DOHH2 (cell line): Measurements from ENCODE around the gene ALK.

ENCODE experiments used
- H3F3A ChIP-seq: fragments of 200-600 bp; sonication (generic), shearing (Covaris generic); 2 replicates; pipeline ENCODE4 v1.6.0; 2016; ENCODE audit warnings: antibody characterized with exemption, mild to moderate bottlenecking; ENCODE audit not compliant: control insufficient read depth, insufficient read depth
- H3K27ac ChIP-seq: fragments of 200-600 bp; sonication (generic); 2 replicates; pipeline ENCODE4 v1.5.1; 2014; ENCODE audit warnings: low read depth, mild to moderate bottlenecking, low read length, moderate library complexity
- H3K27me3 ChIP-seq: fragments of 200-600 bp; sonication (generic); 2 replicates; pipeline ENCODE4 v1.6.1; 2014; ENCODE audit warnings: mild to moderate bottlenecking, low read length, mixed read lengths; ENCODE audit not compliant: control insufficient read depth
- H3K36me3 ChIP-seq: fragments of 200-600 bp; sonication (generic); 2 replicates; pipeline ENCODE4 v1.6.1; 2014; ENCODE audit warnings: mild to moderate bottlenecking, low read length, moderate library complexity, mixed read lengths; ENCODE audit not compliant: control insufficient read depth
- H3K4me1 ChIP-seq: fragments of 200-600 bp; sonication (generic); 2 replicates; pipeline ENCODE4 v1.6.1; 2014; ENCODE audit warnings: mild to moderate bottlenecking, low read length, mixed read lengths; ENCODE audit not compliant: control insufficient read depth
- H3K4me2 ChIP-seq: fragments of 200-600 bp; sonication (generic); 2 replicates; pipeline ENCODE4 v1.6.0; 2014; ENCODE audit warnings: mild to moderate bottlenecking, low read length, moderate library complexity
- H3K4me3 ChIP-seq: fragments of 200-600 bp; sonication (generic); 2 replicates; pipeline ENCODE4 v1.5.1; 2014; ENCODE audit warnings: mild to moderate bottlenecking, low read length, mixed read lengths
- H3K79me2 ChIP-seq: fragments of 200-600 bp; sonication (generic); 2 replicates; pipeline ENCODE4 v1.6.1; 2014; ENCODE audit warnings: mild to moderate bottlenecking, low read length, mixed read lengths; ENCODE audit not compliant: control insufficient read depth
- H3K9me2 ChIP-seq: fragments of 200-600 bp; sonication (generic); replicated peaks from 2 replicates; pipeline ENCODE4 v1.6.1; 2014; ENCODE audit warnings: mild to moderate bottlenecking, low read length, mixed read lengths; ENCODE audit not compliant: control insufficient read depth
- H3K9me3 ChIP-seq: fragments of 200-600 bp; sonication (generic); 2 replicates; pipeline ENCODE4 v1.6.1; 2014; ENCODE audit warnings: antibody characterized with exemption, low read length, mixed read lengths; ENCODE audit not compliant: control insufficient read depth, insufficient read depth
- H4K20me1 ChIP-seq: fragments of 200-600 bp; sonication (generic); 2 replicates; pipeline ENCODE4 v1.6.0; 2014; ENCODE audit warnings: low read depth, mild to moderate bottlenecking, antibody characterized with exemption, low read length, moderate library complexity; ENCODE audit not compliant: control insufficient read depth, insufficient read depth
- EZH2phosphoT487 ChIP-seq: fragments of 200-600 bp; sonication (generic); IDR thresholded peaks from 2 replicates; pipeline ENCODE4 v1.6.1; 2017; ENCODE audit warnings: borderline replicate concordance, mild to moderate bottlenecking, antibody characterized with exemption, low read length, moderate library complexity, mixed read lengths
- TF ChIP-seq, protein P1 (sequence below): fragments of 200-600 bp; sonication (generic); IDR thresholded peaks from one replicate; pipeline ENCODE4 v1.5.1; 2014; ENCODE audit warnings: antibody characterized with exemption, mild to moderate bottlenecking, low read depth, low read length; ENCODE audit not compliant: poor library complexity, severe bottlenecking

The ALK gene

DNA sequence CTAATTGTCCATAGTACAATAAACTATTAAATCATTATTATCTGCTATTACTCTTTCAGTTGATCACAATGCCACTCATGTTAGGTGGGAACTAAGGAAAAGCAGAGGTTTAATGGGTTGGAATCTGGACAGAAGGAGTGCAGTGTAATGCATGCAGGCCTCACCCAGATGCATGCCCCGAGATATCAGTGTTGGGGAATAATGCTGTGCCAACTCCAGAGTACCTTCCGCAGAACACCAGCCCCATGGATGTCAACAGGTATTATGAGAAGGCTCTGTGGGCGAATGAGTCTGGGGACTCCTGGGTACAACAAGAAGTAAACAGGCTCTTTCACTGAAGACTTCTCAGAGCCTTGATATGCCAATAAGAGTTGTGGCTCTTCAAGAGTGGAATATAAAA is 377.4 kb downstream of the ALK start:
- no peak for TF ChIP-seq EZH2phosphoT487
- TF ChIP-seq, protein P1, sequence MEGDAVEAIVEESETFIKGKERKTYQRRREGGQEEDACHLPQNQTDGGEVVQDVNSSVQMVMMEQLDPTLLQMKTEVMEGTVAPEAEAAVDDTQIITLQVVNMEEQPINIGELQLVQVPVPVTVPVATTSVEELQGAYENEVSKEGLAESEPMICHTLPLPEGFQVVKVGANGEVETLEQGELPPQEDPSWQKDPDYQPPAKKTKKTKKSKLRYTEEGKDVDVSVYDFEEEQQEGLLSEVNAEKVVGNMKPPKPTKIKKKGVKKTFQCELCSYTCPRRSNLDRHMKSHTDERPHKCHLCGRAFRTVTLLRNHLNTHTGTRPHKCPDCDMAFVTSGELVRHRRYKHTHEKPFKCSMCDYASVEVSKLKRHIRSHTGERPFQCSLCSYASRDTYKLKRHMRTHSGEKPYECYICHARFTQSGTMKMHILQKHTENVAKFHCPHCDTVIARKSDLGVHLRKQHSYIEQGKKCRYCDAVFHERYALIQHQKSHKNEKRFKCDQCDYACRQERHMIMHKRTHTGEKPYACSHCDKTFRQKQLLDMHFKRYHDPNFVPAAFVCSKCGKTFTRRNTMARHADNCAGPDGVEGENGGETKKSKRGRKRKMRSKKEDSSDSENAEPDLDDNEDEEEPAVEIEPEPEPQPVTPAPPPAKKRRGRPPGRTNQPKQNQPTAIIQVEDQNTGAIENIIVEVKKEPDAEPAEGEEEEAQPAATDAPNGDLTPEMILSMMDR, result no peak
- Histone ChIP-seq H4K20me1 (no peaks in the 10 kb centered on the region), H3K36me3 (no peaks in the 10 kb centered on the region), H3K9me3 (no peaks in the 10 kb centered on the region), H3F3A (no peaks in the 10 kb centered on the region), H3K9me2 (no peaks in the 10 kb centered on the region), H3K27ac (no peak overlapping the region), H3K4me2 (no peak overlapping the region), H3K4me3 (no peak overlapping the region), H3K79me2 (no peaks in the 10 kb centered on the region), H3K27me3 (no peaks in the 10 kb centered on the region), H3K4me1 (no peaks in the 10 kb centered on the region)

DNA sequence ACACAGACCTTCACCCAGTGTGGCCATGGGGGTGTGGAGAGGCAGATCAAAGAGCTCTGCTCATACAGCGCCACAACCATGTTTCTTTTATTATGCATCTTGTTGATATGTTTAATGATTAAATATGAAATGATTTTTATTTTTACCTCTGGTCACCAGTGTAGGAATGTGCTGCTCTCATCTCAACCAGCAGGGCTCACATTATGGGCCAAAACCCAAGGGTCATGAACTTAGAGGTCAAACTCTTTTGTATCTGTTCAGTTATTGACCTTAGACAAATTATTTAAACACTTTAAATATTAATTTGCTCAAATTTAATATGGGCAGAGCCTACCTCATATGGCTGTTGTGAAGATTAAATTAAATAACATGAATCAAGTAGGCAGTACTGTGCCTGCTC is 386.2 kb downstream of the ALK start:
- no peak overlapping the region for H3K4me2 ChIP-seq
- H3K4me1 ChIP-seq, result no peaks in the 10 kb centered on the region
- H3K27me3 ChIP-seq, result no peaks in the 10 kb centered on the region
- H3K4me3 ChIP-seq, result no peak overlapping the region
- H3K9me3 ChIP-seq, result no peaks in the 10 kb centered on the region
- H3K27ac ChIP-seq, result no peak overlapping the region
- H3F3A ChIP-seq, result no peaks in the 10 kb centered on the region
- no peaks in the 10 kb centered on the region for H3K9me2 ChIP-seq
- no peaks in the 10 kb centered on the region for H4K20me1 ChIP-seq
- no peak for TF ChIP-seq EZH2phosphoT487
- TF ChIP-seq, protein P1, result no peak
- H3K36me3 ChIP-seq, result no peaks in the 10 kb centered on the region
- no peaks in the 10 kb centered on the region for H3K79me2 ChIP-seq

DNA sequence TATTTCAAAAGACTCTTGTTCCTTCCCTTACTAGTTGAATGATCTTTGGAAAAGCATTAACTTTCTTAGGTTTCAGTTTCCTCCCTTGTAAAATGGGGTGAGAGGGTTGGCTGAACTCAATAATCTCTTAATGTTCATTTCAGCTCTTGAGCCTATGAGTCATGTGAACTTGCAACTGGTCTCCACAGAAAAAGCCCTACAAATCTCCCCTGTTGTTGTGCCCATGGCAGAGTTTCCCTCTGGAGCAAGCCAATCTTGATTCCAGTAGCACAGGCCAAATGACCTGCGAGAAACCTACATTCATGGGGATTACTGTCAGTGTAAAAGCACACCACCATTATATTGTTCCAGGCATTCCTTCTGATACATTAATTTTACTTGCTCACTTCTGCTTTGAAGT is 388.9 kb downstream of the ALK start:
- H3K79me2 ChIP-seq, result no peaks in the 10 kb centered on the region
- no peak overlapping the region for H3K4me3 ChIP-seq
- no peak for TF ChIP-seq EZH2phosphoT487
- TF ChIP-seq, protein P1, result no peak
- no peaks in the 10 kb centered on the region for H3K9me3 ChIP-seq
- H3K9me2 ChIP-seq, result no peaks in the 10 kb centered on the region
- no peak overlapping the region for H3K4me2 ChIP-seq
- no peaks in the 10 kb centered on the region for H3K27me3 ChIP-seq
- no peaks in the 10 kb centered on the region for H3F3A ChIP-seq
- H3K4me1 ChIP-seq, result no peaks in the 10 kb centered on the region
- no peaks in the 10 kb centered on the region for H3K36me3 ChIP-seq
- H4K20me1 ChIP-seq, result no peaks in the 10 kb centered on the region
- H3K27ac ChIP-seq, result no peak overlapping the region

DNA sequence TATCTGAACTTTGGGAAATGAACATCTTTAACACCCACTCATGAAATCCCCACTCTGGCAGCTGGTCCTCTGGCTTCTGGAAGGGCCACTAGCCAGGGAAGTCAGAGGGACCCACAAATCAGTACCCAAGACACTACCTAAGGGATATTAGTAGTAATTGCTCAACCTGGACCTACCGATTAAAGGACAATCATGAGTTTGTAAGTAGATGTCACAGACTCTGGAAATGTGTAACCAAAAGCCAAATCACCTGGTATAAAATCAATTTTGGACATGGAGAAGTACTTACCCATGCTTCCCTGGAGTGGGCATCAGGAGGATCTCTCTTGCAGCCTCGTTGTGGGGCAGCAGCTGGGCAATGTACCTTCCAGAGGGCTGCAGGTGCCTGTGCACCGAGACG is 389.8 kb downstream of the ALK start:
- H3K4me3 ChIP-seq, result no peak overlapping the region
- TF ChIP-seq, protein P1, result no peak
- TF ChIP-seq EZH2phosphoT487, result no peak
- no peaks in the 10 kb centered on the region for H3F3A ChIP-seq
- no peaks in the 10 kb centered on the region for H3K9me3 ChIP-seq
- H4K20me1 ChIP-seq, result no peaks in the 10 kb centered on the region
- H3K27ac ChIP-seq, result no peak overlapping the region
- H3K36me3 ChIP-seq, result no peaks in the 10 kb centered on the region
- no peak overlapping the region for H3K4me2 ChIP-seq
- no peaks in the 10 kb centered on the region for H3K79me2 ChIP-seq
- H3K9me2 ChIP-seq, result no peaks in the 10 kb centered on the region
- H3K27me3 ChIP-seq, result no peaks in the 10 kb centered on the region
- no peaks in the 10 kb centered on the region for H3K4me1 ChIP-seq
